IPS DF 4.7 (cell line): Measurements from ENCODE around the gene MRPL3.
"Not testable (repeated sequence)": the region's sequence is repeated elsewhere in the genome, so short reads cannot be mapped to it uniquely, and the experiment has no call there.

Source experiments
- DNase-seq: peaks from one replicate; pipeline ENCODE4 v3.0.0-alpha.2; 2013; ENCODE audit warnings: low spot score; ENCODE audit errors: extremely low read depth

Gene MRPL3

GRCh38 chr3:131501949-131502348, 822 bp downstream of the MRPL3 start:
- DNase-seq: no peak

- no peak for DNase-seq
Measured at GRCh38 chr3:131494706-131495105, 8.1 kb downstream of the MRPL3 start.

DNA sequence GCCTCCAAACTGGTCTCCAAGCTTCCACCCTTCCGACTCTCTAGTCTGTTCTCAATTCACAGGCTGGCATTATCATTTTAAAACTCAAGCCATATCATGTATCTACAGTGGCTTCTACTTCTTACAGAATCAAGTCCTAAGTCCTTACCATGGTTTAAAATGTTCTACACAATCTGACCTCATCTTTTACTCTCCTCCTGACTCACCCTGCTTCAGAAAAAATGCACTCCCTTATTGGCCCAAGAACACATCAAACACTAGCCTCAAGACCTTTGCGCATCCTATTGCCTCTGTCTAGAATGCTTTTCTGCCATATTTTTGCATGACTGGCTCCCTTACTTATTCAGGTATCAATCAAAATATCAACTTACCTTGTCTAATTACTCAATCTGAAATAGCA, 11.0 kb downstream of the MRPL3 start:
- DNase-seq: no peak

DNA sequence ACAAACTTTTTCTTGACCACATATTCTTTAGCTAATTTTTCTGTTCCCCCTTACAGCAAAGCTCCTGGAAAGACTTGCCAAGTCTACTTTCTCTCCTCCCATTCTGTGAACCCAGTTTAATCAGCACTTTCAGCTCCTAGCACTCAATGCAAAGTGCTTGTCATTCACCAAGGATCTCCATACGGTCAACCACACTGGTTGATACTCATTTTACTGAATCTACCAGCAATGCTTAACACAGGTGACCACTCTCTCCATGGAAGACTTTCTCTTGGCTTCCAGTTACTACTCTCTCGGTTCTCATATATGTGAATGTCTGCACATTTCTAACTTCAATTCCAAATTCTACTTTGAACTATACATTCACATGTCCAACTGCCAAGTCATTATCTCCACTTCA, 11.7 kb downstream of the MRPL3 start:
- no peak for DNase-seq

DNA sequence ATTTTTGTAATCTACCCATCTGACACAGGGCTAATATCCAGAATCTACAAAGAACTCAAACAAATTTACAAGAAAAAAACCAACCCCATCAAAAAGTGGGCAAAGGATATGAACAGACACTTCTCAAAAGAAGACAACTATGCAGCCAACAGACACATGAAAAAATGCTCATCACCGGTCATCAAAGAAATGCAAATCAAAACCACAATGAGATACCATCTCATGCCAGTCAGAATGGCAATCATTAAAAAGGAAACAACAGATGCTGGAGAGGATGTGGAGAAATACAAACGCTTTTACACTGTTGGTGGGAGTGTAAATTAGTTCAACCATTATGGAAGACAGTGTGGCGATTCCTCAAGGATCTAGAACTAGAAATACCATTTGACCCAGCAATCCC, 16.2 kb downstream of the MRPL3 start:
- DNase-seq: not testable (repeated sequence)

DNA sequence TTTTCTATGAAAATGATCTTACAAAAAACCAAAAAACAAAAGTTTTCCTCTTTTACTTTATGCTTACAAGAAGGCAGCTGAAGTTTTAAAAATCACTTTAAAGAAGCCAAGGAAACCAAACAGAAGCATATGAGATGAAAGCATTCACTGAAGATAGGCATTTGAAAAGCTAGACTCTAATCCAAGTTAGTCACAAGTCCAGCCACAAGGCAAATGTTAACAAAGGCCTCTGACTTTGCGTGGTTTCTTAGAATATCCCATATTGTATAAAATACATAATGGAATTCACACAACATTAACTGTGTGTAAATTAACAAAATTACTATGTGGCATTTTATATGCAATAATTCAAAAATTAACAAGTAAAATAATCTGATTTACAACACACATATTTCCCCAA, 17.7 kb downstream of the MRPL3 start:
- DNase-seq: no peak

DNA sequence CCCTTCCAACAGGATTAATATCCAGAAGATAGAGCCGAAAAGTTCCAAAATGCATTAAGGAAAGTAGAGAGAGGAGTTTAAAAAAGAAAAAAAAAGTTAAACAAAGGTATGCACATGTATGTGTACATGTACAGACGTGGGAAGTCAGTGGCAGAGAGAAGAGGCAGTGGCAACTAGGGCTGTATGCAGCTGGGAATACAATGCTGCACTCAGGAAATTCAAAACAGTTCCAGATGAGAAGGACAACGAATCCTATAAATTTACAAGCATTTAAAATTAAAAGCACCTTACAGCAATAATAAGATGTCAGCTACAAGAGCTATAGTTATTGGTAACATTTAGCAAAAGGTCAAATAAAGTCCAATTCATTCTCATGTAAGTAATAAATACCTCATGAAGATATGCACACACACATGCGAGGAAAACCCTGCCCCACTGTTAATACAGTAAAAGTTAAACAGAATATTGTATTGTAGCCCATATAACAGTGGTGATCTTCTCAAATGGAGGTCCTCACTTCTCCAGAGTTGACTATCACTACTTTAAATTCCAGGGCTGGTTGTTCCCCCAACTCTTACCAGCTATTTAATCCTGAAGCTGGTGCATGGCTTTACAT, 18.2 kb downstream of the MRPL3 start:
- no peak for DNase-seq

DNA sequence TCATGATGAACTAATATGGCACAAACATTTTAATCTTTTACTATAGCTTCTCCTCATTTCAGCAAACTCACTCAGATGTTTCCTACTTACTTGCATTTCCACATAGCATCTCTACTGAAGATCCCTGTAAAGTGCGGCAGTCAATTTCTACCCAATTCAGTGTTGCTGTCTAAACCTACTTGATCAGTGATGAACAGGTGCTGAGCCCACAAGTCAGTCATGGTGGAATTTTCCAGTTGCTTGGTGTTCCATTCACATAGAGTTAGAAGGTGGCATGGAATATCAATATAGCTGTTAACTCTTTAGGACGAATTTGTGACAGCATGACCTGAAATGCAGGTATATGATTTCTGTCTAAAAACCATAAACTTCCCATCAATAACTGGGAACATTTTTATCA, 22.7 kb downstream of the MRPL3 start:
- no peak for DNase-seq

GRCh38 chr3:131477813-131478212, 25.0 kb downstream of the MRPL3 start:
- no peak for DNase-seq

DNA sequence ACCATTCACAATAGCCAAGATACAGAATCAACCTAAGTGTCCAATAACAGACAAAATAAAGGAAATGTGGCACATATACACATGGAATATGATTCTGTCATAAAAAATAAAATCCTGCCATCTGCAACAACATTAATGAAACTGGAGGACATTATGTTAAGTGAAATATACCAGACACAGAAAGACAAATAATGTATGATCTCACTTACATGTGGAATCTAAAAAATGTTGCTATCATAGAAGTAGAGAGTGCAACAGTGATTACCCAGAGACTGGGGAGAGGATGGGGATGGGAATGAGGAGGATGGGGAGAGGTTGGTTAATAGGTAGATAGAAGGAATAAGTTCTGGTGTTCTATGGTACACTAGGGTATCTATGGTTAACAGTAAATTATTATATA, 28.7 kb downstream of the MRPL3 start:
- DNase-seq: no peak

GRCh38 chr3:131470377-131470776, 32.4 kb downstream of the MRPL3 start:
- no peak for DNase-seq

- DNase-seq: no peak
Measured at GRCh38 chr3:131458653-131459052, 44.1 kb downstream of the MRPL3 start.

DNA sequence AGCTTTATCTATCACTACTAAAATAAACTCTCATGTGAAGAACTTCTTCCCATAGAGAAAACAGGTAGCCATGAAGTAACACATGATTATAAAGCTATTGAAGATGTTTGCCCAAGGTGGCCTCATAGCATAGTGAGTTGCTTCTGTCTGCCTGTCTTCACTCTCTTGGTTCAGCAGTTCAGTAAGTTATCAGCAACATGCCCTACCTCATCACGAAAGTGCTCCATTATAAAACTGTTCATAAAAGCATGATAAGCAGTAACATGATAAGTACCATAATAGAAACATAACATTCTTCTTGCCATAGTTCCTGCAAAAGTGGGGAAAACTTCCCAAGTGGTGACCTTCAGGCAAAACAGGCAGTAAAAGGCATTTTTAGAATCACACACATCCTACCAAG, 45.6 kb downstream of the MRPL3 start:
- DNase-seq: no peak

- DNase-seq: no peak
Measured at GRCh38 chr3:131454501-131454900, 48.3 kb downstream of the MRPL3 start.

DNA sequence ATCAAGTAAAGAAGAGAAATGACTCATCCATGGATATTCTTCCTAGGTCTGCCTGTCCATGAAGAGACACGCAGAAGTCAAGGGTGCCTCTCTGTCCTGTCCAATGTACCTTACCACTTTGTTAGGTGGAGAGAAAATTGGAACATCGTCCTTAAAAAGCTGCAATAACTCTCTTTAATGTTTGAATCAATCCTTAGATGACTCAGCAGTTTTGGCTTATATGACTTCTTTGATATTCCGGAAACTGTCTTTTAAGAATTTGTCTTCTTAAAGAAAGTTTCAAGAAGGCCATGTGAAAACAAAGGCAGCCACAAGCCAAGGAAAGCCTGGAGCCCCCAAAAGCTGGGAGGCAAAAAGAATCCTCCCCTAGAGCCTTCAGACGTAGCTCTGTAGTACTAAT, 49.2 kb downstream of the MRPL3 start:
- no peak for DNase-seq

DNA sequence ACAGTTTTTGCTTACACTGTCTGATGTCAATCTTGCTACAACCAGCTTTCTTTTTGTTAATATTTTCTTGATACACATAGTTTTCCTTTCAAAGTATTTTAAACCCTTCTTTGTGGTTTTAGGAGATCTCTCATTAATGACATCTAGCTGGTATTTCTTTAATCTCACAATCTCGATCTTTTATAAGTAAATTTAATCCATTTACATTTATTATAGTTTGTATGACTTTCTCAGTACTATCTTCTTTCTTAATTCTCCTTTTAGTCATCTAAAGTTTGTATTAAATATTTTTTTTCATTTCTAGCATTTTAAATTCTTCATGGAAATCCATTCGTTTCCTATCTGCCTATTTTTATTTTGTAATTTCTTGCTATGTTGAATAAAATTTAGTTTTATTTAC, 55.4 kb downstream of the MRPL3 start:
- DNase-seq: no peak

DNA sequence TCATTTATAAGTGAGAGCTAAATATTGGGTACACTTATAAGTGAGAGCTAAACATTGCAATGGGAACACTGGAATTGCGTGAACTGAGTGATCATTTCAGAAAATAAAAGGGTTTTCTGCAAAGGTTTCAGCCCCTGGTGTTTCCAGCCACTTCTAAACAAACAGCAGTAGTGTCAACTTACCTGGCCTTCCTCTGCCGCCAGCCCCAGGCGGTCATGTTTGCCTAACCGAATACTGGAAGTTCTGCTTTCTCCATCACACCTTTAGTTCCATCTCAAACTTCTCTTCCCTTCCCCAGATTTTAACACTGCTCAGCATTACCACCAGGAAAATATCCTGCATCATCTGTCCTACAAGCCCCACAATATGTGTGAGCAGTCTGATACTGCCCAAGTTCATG, 58.6 kb downstream of the MRPL3 start:
- no peak for DNase-seq

- no peak for DNase-seq
Measured at GRCh38 chr3:131439084-131439483, 63.7 kb downstream of the MRPL3 start.

DNA sequence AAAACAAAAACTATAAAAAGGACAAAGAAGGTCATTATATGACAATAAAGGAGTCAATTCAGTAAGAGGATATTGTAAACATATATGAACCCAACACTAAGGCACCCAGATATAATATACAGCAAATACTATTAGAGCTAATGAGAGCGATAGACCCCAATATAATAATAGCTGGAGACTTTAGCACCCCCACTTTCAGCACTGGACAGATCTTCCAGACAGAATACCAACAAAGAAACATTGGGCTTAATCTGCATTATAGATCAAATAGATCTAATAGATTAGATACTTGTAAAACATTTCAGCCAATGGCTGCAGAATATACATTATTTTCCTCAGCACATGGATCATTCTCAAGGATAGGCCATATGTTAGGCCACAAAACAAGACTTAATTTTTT, 67.8 kb downstream of the MRPL3 start:
- DNase-seq: no peak

DNA sequence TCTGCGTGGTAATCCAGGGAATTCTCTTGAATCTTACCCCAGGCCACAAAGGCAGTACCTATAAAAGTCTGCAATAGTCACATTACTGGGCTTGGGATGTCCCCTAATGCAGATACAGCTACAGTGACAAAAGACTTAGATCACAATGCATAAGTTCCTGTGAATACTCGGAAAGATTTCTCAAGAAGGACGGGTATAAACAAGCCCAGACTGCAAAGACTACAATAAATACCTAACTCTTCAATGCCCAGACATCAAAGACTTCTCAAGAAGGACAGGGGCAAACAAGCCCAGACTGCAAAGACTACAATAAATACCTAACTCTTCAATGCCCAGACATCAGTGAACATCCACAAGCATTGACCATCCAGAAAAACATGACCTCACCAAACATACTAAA, 70.3 kb downstream of the MRPL3 start:
- DNase-seq: no peak

DNA sequence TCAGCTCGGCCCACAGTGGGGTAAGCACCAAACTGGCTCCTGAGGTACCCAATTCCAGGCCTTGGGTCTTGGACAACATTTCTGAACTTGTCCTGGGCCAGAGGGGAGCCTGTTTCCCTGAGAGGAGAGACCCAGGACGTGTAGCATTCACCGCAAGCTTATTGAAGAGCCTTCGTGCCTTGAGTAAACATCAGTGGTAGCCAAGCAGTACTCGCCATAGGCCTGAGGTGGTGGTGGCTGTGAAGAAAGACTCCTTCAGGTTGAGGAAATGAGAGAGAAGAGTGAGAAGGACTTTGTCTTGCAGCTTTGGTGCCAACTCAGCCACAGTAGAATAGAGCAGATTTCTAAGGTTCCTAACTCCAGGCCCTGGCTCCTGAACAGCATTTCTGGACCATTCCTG, 71.0 kb downstream of the MRPL3 start:
- DNase-seq: no peak

- DNase-seq: no peak
Measured at GRCh38 chr3:131427226-131427625, 75.5 kb downstream of the MRPL3 start.

DNA sequence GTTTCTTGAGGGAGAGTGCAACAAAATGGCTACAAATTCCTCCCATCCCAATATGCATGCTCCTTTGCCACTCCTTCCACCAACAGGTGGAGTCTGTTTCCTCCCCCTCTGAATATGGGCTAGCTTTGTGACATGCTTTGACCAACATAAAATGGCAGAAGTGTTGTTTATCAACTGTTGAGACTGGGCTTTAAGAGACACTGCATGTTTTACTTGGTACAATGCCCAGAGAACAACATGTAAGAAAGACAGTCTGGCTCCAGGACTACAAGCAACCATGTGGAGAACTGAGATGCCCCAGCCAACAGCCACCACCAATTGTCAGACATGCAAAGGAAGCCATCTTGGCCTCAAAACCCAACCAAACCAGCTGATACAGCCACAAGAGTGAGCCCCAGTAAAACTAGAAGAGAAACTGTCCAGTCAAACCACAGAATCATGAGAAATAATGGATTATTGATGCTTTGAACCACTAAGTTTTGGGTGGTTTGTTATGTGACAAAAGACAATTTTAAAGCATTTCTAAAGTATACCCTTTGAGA, 80.7 kb downstream of the MRPL3 start:
- no peak for DNase-seq

DNA sequence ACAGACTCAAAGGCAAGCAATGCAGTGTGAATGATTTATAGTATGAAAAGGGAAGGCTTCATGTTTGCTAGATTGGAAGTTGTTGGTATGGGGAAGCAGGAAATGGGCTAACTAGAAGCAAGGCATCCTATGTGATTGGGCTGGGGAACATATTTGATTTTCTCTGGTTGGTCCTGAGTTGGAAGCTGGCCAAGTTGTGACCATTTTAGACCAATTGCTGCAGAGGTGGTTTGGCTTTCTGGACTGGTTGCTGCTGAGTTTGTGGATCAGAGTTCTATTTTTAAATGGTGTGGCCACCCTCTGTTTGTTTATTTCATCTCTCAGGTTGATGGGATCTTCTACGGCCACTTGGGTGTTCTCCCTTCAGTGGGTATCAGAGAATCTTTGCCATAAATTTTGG, 81.5 kb downstream of the MRPL3 start:
- DNase-seq: no peak
